Measurements from ENCODE around the gene FAM32A.

DNA sequence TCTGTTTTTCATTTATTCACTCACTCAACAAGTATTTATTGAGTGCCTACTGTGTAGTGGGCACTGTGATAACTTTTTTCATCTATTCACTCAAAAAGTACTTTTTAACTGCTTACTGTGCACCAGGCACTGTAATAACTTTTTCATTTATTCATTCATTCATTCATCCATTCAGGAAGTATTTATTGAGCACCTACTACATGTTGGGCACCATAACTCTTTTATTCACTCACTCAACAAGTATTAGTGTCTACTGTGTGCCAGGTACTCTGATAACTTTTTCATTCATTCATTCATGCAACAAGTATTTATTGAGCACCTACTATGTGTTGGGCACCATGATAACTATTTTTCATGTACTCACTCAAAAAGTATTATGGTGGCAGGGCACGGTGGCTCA, 18.8 kb upstream of the FAM32A start:
- TF ChIP-seq SRF (IDR thresholded peaks at IDR 0.05; ENCODE audit: low read depth, low read length) (no peak), POLR2A (IDR thresholded peaks at IDR 0.05; ENCODE audit: control extremely low read depth in 1 of 2, low read depth in 2 of 2, low read length in 2 of 2) (no peak)

All from H1 (cell line).